ENCODE results near the gene RASGRP2. TPM values are rescaled to one million over a fixed set of nuclear protein-coding genes. Genes with fewer than 3 reads are reported as not detected.

The RASGRP2 gene
- total RNA-seq, 1 experiment from 2014 or later: not detected

- ATAC-seq (no peak), DNase-seq (no peak)
- no peak overlapping the region for H3K27ac ChIP-seq (ENCODE audit: low read length)
- CTCF ChIA-PET: no interaction called here
- no peaks in the 10 kb centered on the region for H3K9me3 ChIP-seq (ENCODE audit: low read length)
- POLR2A ChIA-PET (ENCODE audit: unreplicated experiment): no interaction called here
- no peak overlapping the region for H3K4me2 ChIP-seq (ENCODE audit: low read length)
- H3K4me3 ChIP-seq (ENCODE audit: low read length): no peak overlapping the region
- H3K4me1 ChIP-seq (ENCODE audit: insufficient read depth, low read length): peaks cover 10% of the 10 kb centered on the region; the same call in 1 of the 2 replicates
- H4K20me1 ChIP-seq (ENCODE audit: low read length): no peaks in the 10 kb centered on the region
- H2AFZ ChIP-seq (ENCODE audit: low read length): no peak overlapping the region
- no peaks in the 10 kb centered on the region for H3K9me2 ChIP-seq (replicated peaks; ENCODE audit: low read length)
- BruUV-seq (replicated peaks): no TSS peak
- H3K9ac ChIP-seq (ENCODE audit: low read length): no peak overlapping the region
- intact Hi-C loops (cut with micrococcal nuclease): no loop called here
- TF ChIP-seq EZH2 (IDR thresholded peaks at IDR 0.05; ENCODE audit: low read length, unreplicated experiment) (no peak), CTCF (conservative IDR thresholded peaks at IDR 0.05; ENCODE audit: low read depth, low read length) (no peak), EZH2phosphoT487 (IDR thresholded peaks at IDR 0.05; ENCODE audit: borderline replicate concordance, low read length) (no peak)
- H3K79me2 ChIP-seq (ENCODE audit: low read length): no peaks in the 10 kb centered on the region
- no peaks in the 10 kb centered on the region for H3K36me3 ChIP-seq (ENCODE audit: low read depth, low read length)
- no peaks in the 10 kb centered on the region for H3F3A ChIP-seq (ENCODE audit: low read length, unreplicated experiment)
- H3K27me3 ChIP-seq (ENCODE audit: low read length): peaks cover 53% of the 10 kb centered on the region
Measured at GRCh38 chr11:64713016-64713707, 30.8 kb downstream of the RASGRP2 start.

GRCh38 chr11:64712430-64713015, 31.4 kb downstream of the RASGRP2 start:
- Histone ChIP-seq H3K4me3 (ENCODE audit: low read length) (no peak overlapping the region), H3K4me2 (ENCODE audit: low read length) (no peak overlapping the region), H3K27ac (ENCODE audit: low read length) (no peak overlapping the region), H4K20me1 (ENCODE audit: low read length) (no peaks in the 10 kb centered on the region), H3K9me3 (ENCODE audit: low read length) (no peaks in the 10 kb centered on the region), H3K79me2 (ENCODE audit: low read length) (no peaks in the 10 kb centered on the region), H3K9me2 (replicated peaks; ENCODE audit: low read length) (no peaks in the 10 kb centered on the region), H3F3A (ENCODE audit: low read length, unreplicated experiment) (no peaks in the 10 kb centered on the region), H2AFZ (ENCODE audit: low read length) (no peak overlapping the region), H3K27me3 (ENCODE audit: low read length) (peaks cover 51% of the 10 kb centered on the region), H3K4me1 (ENCODE audit: insufficient read depth, low read length) (peaks cover 10% of the 10 kb centered on the region; the same call in 1 of the 2 replicates), H3K36me3 (ENCODE audit: low read depth, low read length) (no peaks in the 10 kb centered on the region), H3K9ac (ENCODE audit: low read length) (no peak overlapping the region)
- CTCF ChIA-PET: no interaction called here
- intact Hi-C loops (cut with micrococcal nuclease): no loop called here
- ATAC-seq (no peak), DNase-seq (no peak)
- BruUV-seq (replicated peaks): no TSS peak
- POLR2A ChIA-PET (ENCODE audit: unreplicated experiment): no interaction called here
- no peak for TF ChIP-seq EZH2phosphoT487 (IDR thresholded peaks at IDR 0.05; ENCODE audit: borderline replicate concordance, low read length)
- TF ChIP-seq CTCF (conservative IDR thresholded peaks at IDR 0.05; ENCODE audit: low read depth, low read length): no peak
- no peak for TF ChIP-seq EZH2 (IDR thresholded peaks at IDR 0.05; ENCODE audit: low read length, unreplicated experiment)

- no peak overlapping the region for H3K27ac ChIP-seq (ENCODE audit: low read length)
- no peak for ATAC-seq
- intact Hi-C loops (cut with micrococcal nuclease): no loop called here
- H3K4me1 ChIP-seq (ENCODE audit: insufficient read depth, low read length): peaks cover 10% of the 10 kb centered on the region; the same call in 1 of the 2 replicates
- ChIA-PET POLR2A (ENCODE audit: unreplicated experiment) (no interaction called here), CTCF (no interaction called here)
- DNase-seq: no peak
- no peak overlapping the region for H3K4me2 ChIP-seq (ENCODE audit: low read length)
- peaks cover 45% of the 10 kb centered on the region for H3K27me3 ChIP-seq (ENCODE audit: low read length)
- no peak overlapping the region for H3K9ac ChIP-seq (ENCODE audit: low read length)
- H3F3A ChIP-seq (ENCODE audit: low read length, unreplicated experiment): no peaks in the 10 kb centered on the region
- H3K79me2 ChIP-seq (ENCODE audit: low read length): no peaks in the 10 kb centered on the region
- H3K9me3 ChIP-seq (ENCODE audit: low read length): no peaks in the 10 kb centered on the region
- H3K4me3 ChIP-seq (ENCODE audit: low read length): no peak overlapping the region
- no peak for TF ChIP-seq CTCF (conservative IDR thresholded peaks at IDR 0.05; ENCODE audit: low read depth, low read length)
- TF ChIP-seq EZH2 (IDR thresholded peaks at IDR 0.05; ENCODE audit: low read length, unreplicated experiment): no peak
- TF ChIP-seq EZH2phosphoT487 (IDR thresholded peaks at IDR 0.05; ENCODE audit: borderline replicate concordance, low read length): no peak
- H2AFZ ChIP-seq (ENCODE audit: low read length): no peak overlapping the region
- H4K20me1 ChIP-seq (ENCODE audit: low read length): no peaks in the 10 kb centered on the region
- H3K9me2 ChIP-seq (replicated peaks; ENCODE audit: low read length): no peaks in the 10 kb centered on the region
- no TSS peak for BruUV-seq (replicated peaks)
- no peaks in the 10 kb centered on the region for H3K36me3 ChIP-seq (ENCODE audit: low read depth, low read length)
Measured at GRCh38 chr11:64711956-64712362, 32.0 kb downstream of the RASGRP2 start.

All from PC-3 (cell line).